Endothelial cell (in vitro differentiated cells): ENCODE data around the gene WDR5. TPM values are rescaled to one million over a fixed set of nuclear protein-coding genes. Genes with fewer than 3 reads are reported as not detected.
"Not testable (repeated sequence)": the region's sequence is repeated elsewhere in the genome, so short reads cannot be mapped to it uniquely, and the experiment has no call there.

Experiments used
- DNase-seq: peaks from one replicate; pipeline ENCODE4 v3.0.0; 2021; ENCODE audit warnings: low spot score
- H3K27ac Mint-ChIP-seq: one replicate; pipeline ENCODE4 v1.8.0; 2021; ENCODE audit warnings: mixed read lengths, inconsistent platforms; ENCODE audit not compliant: unreplicated experiment
- H3K27me3 Mint-ChIP-seq: one replicate; pipeline ENCODE4 v1.8.0; 2021; ENCODE audit warnings: mild to moderate bottlenecking, moderate library complexity, mixed read lengths, inconsistent platforms; ENCODE audit not compliant: unreplicated experiment
- H3K36me3 Mint-ChIP-seq: one replicate; pipeline ENCODE4 v1.8.0; 2021; ENCODE audit warnings: mild to moderate bottlenecking, low read depth, mixed read lengths, inconsistent platforms; ENCODE audit not compliant: unreplicated experiment
- H3K4me1 Mint-ChIP-seq: one replicate; pipeline ENCODE4 v1.8.0; 2021; ENCODE audit warnings: mild to moderate bottlenecking, mixed read lengths, inconsistent platforms; ENCODE audit not compliant: unreplicated experiment
- H3K4me3 Mint-ChIP-seq: one replicate; pipeline ENCODE4 v1.8.0; 2021; ENCODE audit warnings: mild to moderate bottlenecking, mixed read lengths, inconsistent platforms; ENCODE audit not compliant: unreplicated experiment
- H3K9me3 Mint-ChIP-seq: one replicate; pipeline ENCODE4 v1.8.0; 2021; ENCODE audit warnings: mixed read lengths, inconsistent platforms; ENCODE audit not compliant: unreplicated experiment
- CTCF ChIP-seq: fragments of 200-600 bp; sonication (generic); IDR thresholded peaks from one replicate; pipeline ENCODE4 v1.5.0; 2021; ENCODE audit warnings: antibody characterized with exemption; ENCODE audit not compliant: unreplicated experiment
- total RNA-seq: library from RNA; stranded (reverse); fragmentation: NEBNext Ultra II Directional; extraction: Animal tissue kit (Norgen Biotek cat#: 25700); gene quantifications from one replicate; pipeline ENCODE4 v1.2.1, GENCODE V29; 2021; ENCODE audit not compliant: unreplicated experiment

Gene WDR5
- total RNA-seq, 1 donor from 2014 or later: 26.5 TPM

DNA sequence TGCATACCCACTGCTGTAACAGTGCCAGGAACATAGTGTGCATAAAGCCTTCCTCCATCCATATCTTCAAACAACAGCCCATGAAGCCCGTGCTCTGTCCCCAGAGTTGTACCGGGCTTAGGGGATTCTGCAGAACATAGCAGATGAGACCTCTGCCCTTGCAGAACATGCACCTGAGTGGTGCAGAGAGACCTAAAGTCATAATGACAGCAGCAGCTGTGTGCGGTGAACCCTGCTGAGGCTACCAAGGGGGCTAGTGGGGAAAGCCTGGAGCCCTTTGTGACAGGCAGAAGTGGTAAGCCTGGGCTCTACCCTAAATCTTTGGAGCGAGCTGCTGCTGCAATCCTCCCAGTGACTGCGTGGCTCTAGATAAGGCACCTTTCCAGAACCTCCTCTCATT is 35.8 kb upstream of the WDR5 start:
- Mint-ChIP-seq H3K9me3 (no peaks in the 10 kb centered on the region), H3K27me3 (peaks cover 4% of the 10 kb centered on the region), H3K27ac (no peak overlapping the region), H3K4me1 (no peaks in the 10 kb centered on the region), H3K36me3 (peaks cover 9% of the 10 kb centered on the region), H3K4me3 (no peak overlapping the region)
- no peak for TF ChIP-seq CTCF
- no peak for DNase-seq

DNA sequence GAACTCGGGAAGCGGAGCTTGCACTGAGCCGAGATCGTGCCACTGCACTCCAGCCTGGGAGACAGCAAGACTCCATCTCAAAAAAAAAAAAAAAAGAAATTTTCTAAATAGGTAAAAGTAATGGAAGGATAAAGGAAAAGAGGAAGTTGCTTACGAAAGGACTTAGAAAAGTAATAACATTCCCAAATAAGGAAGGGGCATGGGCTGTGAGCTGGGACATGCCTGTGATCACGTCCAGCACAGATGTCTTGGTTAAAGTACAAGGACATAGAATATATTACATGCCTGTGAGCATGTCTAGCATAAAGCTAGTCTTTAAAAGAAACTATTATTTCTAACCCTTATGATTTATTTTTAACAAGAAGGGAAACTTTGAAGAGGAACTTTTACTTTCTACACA is 34.7 kb upstream of the WDR5 start:
- H3K36me3 Mint-ChIP-seq, H3K9me3 Mint-ChIP-seq, H3K27me3 Mint-ChIP-seq, H3K27ac Mint-ChIP-seq, H3K4me3 Mint-ChIP-seq, DNase-seq, H3K4me1 Mint-ChIP-seq: not testable (repeated sequence)

GRCh38 chr9:134101623-134102149 is 34.2 kb upstream of the WDR5 start:
- no peak for TF ChIP-seq CTCF
- DNase-seq: no peak
- H3K4me3 Mint-ChIP-seq: no peak overlapping the region
- H3K9me3 Mint-ChIP-seq: no peaks in the 10 kb centered on the region
- peaks cover 9% of the 10 kb centered on the region for H3K36me3 Mint-ChIP-seq
- H3K4me1 Mint-ChIP-seq: no peaks in the 10 kb centered on the region
- H3K27ac Mint-ChIP-seq: no peak overlapping the region
- H3K27me3 Mint-ChIP-seq: peaks cover 4% of the 10 kb centered on the region

DNA sequence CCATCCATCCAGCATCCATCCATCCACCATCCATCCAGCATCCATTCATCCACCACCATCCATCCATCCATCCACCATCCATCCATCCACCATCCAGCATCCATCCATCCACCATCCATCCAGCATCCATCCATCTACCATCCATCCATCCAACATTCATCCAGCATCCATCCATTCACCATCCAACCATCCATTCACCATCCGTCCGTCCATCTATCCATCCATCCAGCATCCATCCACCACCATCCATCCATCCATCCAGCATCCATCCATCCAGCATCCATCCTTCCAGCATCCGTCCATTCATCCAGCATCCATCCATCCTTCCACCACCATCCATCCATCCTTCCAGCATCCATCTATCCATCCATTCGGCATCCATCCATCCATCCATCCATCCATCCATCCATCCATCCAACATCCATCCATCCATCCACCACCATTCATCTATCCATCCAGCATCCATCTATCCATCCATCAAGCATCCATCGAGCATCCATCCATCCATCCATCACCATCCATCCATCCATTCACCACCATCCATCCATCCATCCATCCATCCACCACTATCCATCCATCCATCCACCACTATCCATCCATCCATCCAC is 32.4 kb upstream of the WDR5 start:
- H3K4me1 Mint-ChIP-seq: no peaks in the 10 kb centered on the region
- no peak for DNase-seq
- no peak overlapping the region for H3K27ac Mint-ChIP-seq
- no peak for TF ChIP-seq CTCF
- no peak overlapping the region for H3K4me3 Mint-ChIP-seq
- H3K36me3 Mint-ChIP-seq: peaks cover 9% of the 10 kb centered on the region
- H3K9me3 Mint-ChIP-seq: no peaks in the 10 kb centered on the region
- H3K27me3 Mint-ChIP-seq: peaks cover 8% of the 10 kb centered on the region

DNA sequence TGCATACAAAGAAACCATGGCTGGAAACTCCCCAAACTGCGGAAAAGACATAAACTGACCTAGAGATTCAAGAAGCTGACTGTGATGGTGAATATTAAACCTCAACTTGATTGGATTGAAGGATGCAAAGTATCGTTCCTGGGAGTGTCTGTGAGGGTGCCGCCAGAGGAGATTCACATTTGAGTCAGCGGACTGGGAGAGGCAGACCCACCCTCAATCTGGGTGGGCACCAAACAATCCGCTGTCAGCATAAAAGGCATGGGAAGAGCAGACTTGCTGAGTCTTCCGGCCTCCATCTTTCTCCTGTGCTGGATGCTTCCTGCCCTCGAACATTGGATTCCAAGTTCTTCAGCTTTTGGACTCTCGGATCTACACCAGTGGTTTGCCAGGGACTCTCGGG is 24.8 kb upstream of the WDR5 start:
- peaks cover 7% of the 10 kb centered on the region for H3K27me3 Mint-ChIP-seq
- no peaks in the 10 kb centered on the region for H3K4me1 Mint-ChIP-seq
- no peaks in the 10 kb centered on the region for H3K36me3 Mint-ChIP-seq
- no peak for DNase-seq
- H3K27ac Mint-ChIP-seq: no peak overlapping the region
- H3K9me3 Mint-ChIP-seq: no peaks in the 10 kb centered on the region
- no peak overlapping the region for H3K4me3 Mint-ChIP-seq
- no peak for TF ChIP-seq CTCF
